Natural killer cell (primary cell): ENCODE results near the gene VRK2. TPM values are rescaled to one million over a fixed set of nuclear protein-coding genes. Genes with fewer than 3 reads are reported as not detected.

ENCODE experiments used
- ATAC-seq, 3 donors: fragments of 150-1000 bp in 2 of 3; fragments of 200-7000 bp in 1 of 3; cut with Tn5 transposase; 1 replicate in 1 of 3; 2 replicates in 2 of 3; pipeline ENCODE4 v1.10.0; 2021; ENCODE audit warnings: mild to moderate bottlenecking in 2 of 3, moderate library complexity in 2 of 3
- DNase-seq, 2 donors: peaks; one replicate each; pipeline versions ENCODE4 v3.0.0 to v3.0.0-alpha.2; 2013 to 2021; ENCODE audit warnings: mixed read lengths in 1 of 2
- H3K27ac ChIP-seq: one replicate; pipeline ENCODE4 v1.5.1; 2013; ENCODE audit warnings: mild to moderate bottlenecking, low read length
- H3K27me3 ChIP-seq: one replicate; pipeline ENCODE4 v1.6.1; 2013; ENCODE audit warnings: low read length; ENCODE audit not compliant: control insufficient read depth, insufficient read depth
- H3K36me3 ChIP-seq: one replicate; pipeline ENCODE4 v1.6.1; 2013; ENCODE audit warnings: low read length; ENCODE audit not compliant: control insufficient read depth, insufficient read depth
- H3K4me1 ChIP-seq: one replicate; pipeline ENCODE4 v1.6.1; 2013; ENCODE audit warnings: low read length; ENCODE audit not compliant: control insufficient read depth, insufficient read depth
- H3K4me3 ChIP-seq: one replicate; pipeline ENCODE4 v1.5.1; 2013; ENCODE audit warnings: low read length
- H3K9me3 ChIP-seq: one replicate; pipeline ENCODE4 v1.6.1; 2013; ENCODE audit warnings: low read length; ENCODE audit not compliant: control insufficient read depth, insufficient read depth
- H3K27ac Mint-ChIP-seq, 2 donors: one replicate each; pipeline ENCODE4 v1.8.0; 2022; ENCODE audit warnings: mild to moderate bottlenecking in 2 of 2, mixed read lengths in 2 of 2, moderate library complexity in 1 of 2
- H3K27me3 Mint-ChIP-seq, 2 donors: one replicate each; pipeline ENCODE4 v1.8.0; 2022; ENCODE audit warnings: low read depth in 2 of 2, mixed read lengths in 2 of 2
- H3K36me3 Mint-ChIP-seq: one replicate; pipeline ENCODE4 v1.8.0; 2022; ENCODE audit warnings: mixed read lengths
- H3K4me1 Mint-ChIP-seq, 2 donors: one replicate each; pipeline ENCODE4 v1.8.0; 2022; ENCODE audit warnings: mixed read lengths in 2 of 2
- H3K4me3 Mint-ChIP-seq: one replicate; pipeline ENCODE4 v1.8.0; 2022; ENCODE audit warnings: mild to moderate bottlenecking, moderate library complexity, mixed read lengths
- H3K9me3 Mint-ChIP-seq, 2 donors: one replicate each; pipeline ENCODE4 v1.8.0; 2022; ENCODE audit warnings: mixed read lengths in 2 of 2
- WGBS: methylation state at CpG from one replicate; pipeline ENCODE4 v1.1.7; 2013; ENCODE audit warnings: missing lambda C conversion rate; ENCODE audit not compliant: insufficient coverage; 5-methylcytosine and 5-hydroxymethylcytosine counted together
- intact Hi-C: fragments of 100-400 bp; cut with micrococcal nuclease; formaldehyde crosslinking; loops from one replicate; pipeline ENCODE4 v1.14.2; 2022
- total RNA-seq, 4 donors: library from RNA; stranded (reverse); fragments of 120-200 nt in 1 of 4; gene quantifications; one replicate each; pipeline versions ENCODE4 v1.2.3 to v1.2.4, GENCODE V29; 2013 to 2022
- TF ChIP-seq, protein P1 (sequence below): fragments of 200-600 bp; IDR thresholded peaks from one replicate; pipeline ENCODE4 v1.8.0; 2022; ENCODE audit warnings: antibody characterized with exemption

VRK2 gene
- total RNA-seq, 3 donors from 2014 or later (not counting 1 experiment from before 2014, with no cell fraction given), result 25.0 to 29.7 (median 25.4) TPM

DNA sequence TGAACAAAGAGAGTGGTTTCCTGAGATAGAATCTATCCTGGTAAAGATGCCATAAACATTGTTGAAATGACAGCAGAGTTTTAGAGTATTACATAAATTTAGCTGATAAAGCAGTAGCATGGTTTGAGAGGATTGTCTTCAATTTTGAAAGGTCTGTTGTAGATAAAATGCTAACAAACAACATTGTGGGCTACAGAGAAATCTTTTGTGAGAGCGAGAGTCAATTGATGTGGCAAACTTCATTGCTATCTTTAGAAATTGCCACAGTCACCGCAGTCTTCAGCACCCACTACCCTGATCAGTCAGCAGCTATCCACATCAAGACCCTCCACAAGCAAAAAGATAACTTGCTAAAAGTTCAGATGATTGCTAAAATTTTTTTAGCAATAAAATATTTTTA lies 17.5 kb downstream of the VRK2 start:
- H3K9me3 Mint-ChIP-seq, result no peaks in the 10 kb centered on the region
- ATAC-seq (no peak), DNase-seq (peak in 1 of 2 donors; percentile 23)
- H3K4me3 ChIP-seq, result no peak overlapping the region
- no peaks in the 10 kb centered on the region for H3K36me3 Mint-ChIP-seq
- no peaks in the 10 kb centered on the region for H3K27me3 ChIP-seq
- peaks cover 8% of the 10 kb centered on the region for H3K36me3 ChIP-seq
- H3K4me3 Mint-ChIP-seq, result no peak overlapping the region
- H3K4me1 Mint-ChIP-seq, result peaks cover 36 to 46% of the 10 kb centered on the region in 2 donors
- H3K27ac Mint-ChIP-seq, result peak overlapping the region; percentile 13 to 41
- intact Hi-C loops, result no loop called here
- H3K27me3 Mint-ChIP-seq, result no peaks in the 10 kb centered on the region
- H3K9me3 ChIP-seq, result no peaks in the 10 kb centered on the region
- no peaks in the 10 kb centered on the region for H3K4me1 ChIP-seq
- TF ChIP-seq, protein P1, sequence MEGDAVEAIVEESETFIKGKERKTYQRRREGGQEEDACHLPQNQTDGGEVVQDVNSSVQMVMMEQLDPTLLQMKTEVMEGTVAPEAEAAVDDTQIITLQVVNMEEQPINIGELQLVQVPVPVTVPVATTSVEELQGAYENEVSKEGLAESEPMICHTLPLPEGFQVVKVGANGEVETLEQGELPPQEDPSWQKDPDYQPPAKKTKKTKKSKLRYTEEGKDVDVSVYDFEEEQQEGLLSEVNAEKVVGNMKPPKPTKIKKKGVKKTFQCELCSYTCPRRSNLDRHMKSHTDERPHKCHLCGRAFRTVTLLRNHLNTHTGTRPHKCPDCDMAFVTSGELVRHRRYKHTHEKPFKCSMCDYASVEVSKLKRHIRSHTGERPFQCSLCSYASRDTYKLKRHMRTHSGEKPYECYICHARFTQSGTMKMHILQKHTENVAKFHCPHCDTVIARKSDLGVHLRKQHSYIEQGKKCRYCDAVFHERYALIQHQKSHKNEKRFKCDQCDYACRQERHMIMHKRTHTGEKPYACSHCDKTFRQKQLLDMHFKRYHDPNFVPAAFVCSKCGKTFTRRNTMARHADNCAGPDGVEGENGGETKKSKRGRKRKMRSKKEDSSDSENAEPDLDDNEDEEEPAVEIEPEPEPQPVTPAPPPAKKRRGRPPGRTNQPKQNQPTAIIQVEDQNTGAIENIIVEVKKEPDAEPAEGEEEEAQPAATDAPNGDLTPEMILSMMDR, result no peak
- no peak overlapping the region for H3K27ac ChIP-seq
- WGBS, result 37% methylated on average over 2 of the region's 2 CpGs

- Histone ChIP-seq H3K36me3 (peaks cover 3% of the 10 kb centered on the region), H3K27ac (no peak overlapping the region), H3K4me1 (no peaks in the 10 kb centered on the region), H3K27me3 (no peaks in the 10 kb centered on the region), H3K4me3 (no peak overlapping the region), H3K9me3 (no peaks in the 10 kb centered on the region)
- ATAC-seq (no peak), DNase-seq (no peak)
- intact Hi-C loops, result no loop called here
- Mint-ChIP-seq H3K36me3 (no peaks in the 10 kb centered on the region), H3K27me3 (no peaks in the 10 kb centered on the region), H3K27ac (no peak overlapping the region), H3K4me3 (no peak overlapping the region), H3K9me3 (no peaks in the 10 kb centered on the region), H3K4me1 (peaks cover 37 to 49% of the 10 kb centered on the region in 2 donors)
- no CpG with 5 or more reads among the region's 1 CpG for WGBS
- TF ChIP-seq, protein P1, result no peak
Observed at GRCh38 chr2:58065248-58065647, 18.6 kb downstream of the VRK2 start.

DNA sequence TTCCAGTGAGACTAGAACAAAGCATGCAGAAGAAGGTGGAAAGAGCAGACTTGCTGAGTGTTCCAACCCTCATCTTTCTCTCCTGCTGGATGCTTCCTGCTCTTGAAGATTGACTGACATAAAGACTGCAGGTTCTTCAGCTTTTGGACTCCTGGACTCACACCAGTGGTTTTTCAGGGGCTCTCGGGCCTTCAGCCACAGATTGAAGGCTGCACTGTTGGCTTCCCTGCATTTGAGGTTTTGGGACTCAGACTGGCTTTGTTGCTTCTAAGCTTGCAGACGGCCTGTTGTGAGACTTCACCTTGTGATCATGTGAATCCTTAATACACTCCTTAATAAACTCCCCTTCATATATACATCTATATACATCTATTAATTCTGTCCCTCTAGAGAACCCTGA lies 20.4 kb downstream of the VRK2 start:
- peak overlapping the region in 1 of 2 donors; percentile 39 for H3K27ac Mint-ChIP-seq
- Histone ChIP-seq H3K9me3 (no peaks in the 10 kb centered on the region), H3K27me3 (no peaks in the 10 kb centered on the region), H3K27ac (no peak overlapping the region), H3K4me3 (no peak overlapping the region), H3K4me1 (no peaks in the 10 kb centered on the region), H3K36me3 (no peaks in the 10 kb centered on the region)
- no peaks in the 10 kb centered on the region for H3K9me3 Mint-ChIP-seq
- H3K36me3 Mint-ChIP-seq, result no peaks in the 10 kb centered on the region
- no peaks in the 10 kb centered on the region for H3K27me3 Mint-ChIP-seq
- TF ChIP-seq, protein P1, result no peak
- ATAC-seq (no peak), DNase-seq (no peak)
- H3K4me3 Mint-ChIP-seq, result no peak overlapping the region
- intact Hi-C loops, result no loop called here
- peaks cover 47 to 57% of the 10 kb centered on the region in 2 donors for H3K4me1 Mint-ChIP-seq
- 91% methylated on average over 2 of the region's 2 CpGs for WGBS

DNA sequence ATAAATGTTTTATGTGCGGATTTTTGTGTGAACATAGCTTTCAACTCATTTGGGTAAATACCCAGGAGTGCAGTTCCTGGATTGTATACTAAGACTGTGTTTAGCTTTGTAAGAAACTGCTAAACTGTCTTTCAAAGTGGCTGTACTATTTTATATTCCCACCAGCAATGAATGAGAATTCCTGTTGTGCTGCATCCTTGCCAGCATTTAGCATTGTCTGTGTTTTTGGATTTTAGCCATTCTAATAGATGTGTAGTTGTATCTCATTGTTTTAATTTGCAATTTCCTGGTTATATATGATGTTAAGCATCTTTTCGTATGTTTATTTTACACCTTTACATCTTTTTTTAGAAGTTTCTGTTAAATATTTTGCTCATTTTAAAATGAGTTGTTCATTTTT lies 24.2 kb downstream of the VRK2 start:
- Mint-ChIP-seq H3K9me3 (no peaks in the 10 kb centered on the region), H3K4me1 (peaks cover 41 to 53% of the 10 kb centered on the region in 2 donors), H3K27ac (no peak overlapping the region), H3K36me3 (no peaks in the 10 kb centered on the region), H3K4me3 (no peak overlapping the region), H3K27me3 (no peaks in the 10 kb centered on the region)
- no peak overlapping the region for H3K4me3 ChIP-seq
- TF ChIP-seq, protein P1, result no peak
- H3K27me3 ChIP-seq, result no peaks in the 10 kb centered on the region
- H3K27ac ChIP-seq, result no peak overlapping the region
- no peaks in the 10 kb centered on the region for H3K36me3 ChIP-seq
- WGBS, result 100% methylated on average over 1 of the region's 2 CpGs
- no peaks in the 10 kb centered on the region for H3K4me1 ChIP-seq
- intact Hi-C loops, result no loop called here
- H3K9me3 ChIP-seq, result no peaks in the 10 kb centered on the region
- ATAC-seq (no peak), DNase-seq (no peak)
